Measurements from ENCODE around the gene CLIC4. TPM values are rescaled to one million over a fixed set of nuclear protein-coding genes. Genes with fewer than 3 reads are reported as not detected.

Gene CLIC4
- total and polyA plus RNA-seq, 9 of the 15 experiments (the other 6 are each of a cell fraction or from before 2014, with no cell fraction given), result 16.0 to 67.5 (median 38.4) TPM

DNA sequence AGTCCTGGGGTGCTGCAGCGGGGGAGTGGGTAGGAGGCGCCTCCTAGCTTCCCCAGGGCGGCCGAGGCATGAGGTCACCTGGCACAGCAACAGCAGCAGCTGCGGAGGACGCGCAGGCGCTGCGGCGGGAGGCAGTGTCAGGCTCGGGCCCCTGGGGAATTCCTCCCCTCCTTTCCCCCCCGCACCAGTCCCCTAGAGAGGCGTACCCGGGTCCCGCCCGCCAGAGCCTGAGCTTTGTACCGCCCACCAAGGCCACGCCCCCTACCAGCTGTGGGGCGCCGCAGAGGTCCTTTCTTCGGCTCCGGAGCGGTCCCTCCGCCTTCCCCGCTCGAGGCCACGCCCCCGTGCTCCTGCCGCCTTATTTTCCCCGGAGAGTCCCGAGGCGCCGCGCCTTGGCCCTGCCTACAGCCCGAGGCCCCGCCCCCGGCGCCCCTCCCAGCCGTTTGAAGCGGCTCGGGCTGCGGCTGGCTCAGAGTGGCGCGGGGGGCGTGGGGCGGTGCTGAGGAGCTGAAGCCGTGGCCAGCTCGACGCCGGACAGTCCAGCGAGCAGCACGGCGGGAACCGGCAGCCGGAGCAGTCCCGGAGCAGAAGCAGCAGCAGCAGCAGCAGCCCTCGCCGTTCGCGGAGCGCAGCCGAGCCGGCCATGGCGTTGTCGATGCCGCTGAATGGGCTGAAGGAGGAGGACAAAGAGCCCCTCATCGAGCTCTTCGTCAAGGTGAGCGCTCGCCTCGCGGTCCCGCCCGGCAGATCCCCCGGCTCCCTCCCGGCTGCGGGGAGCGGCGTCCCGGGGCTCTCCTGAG is at the start of gene CLIC4 (continued):
- TF ChIP-seq CREB1 (IDR thresholded peaks at IDR 0.05) (peak; percentile 42), CREB1 (CRISPR knock-in tag; IDR thresholded peaks at IDR 0.05) (peak; percentile 32; the same call in 1 of the 2 replicates), ZNF778 (CRISPR knock-in tag; IDR thresholded peaks at IDR 0.05) (no peak), SAP30 (IDR thresholded peaks at IDR 0.05; ENCODE audit: borderline replicate concordance, insufficient read depth, low read depth, low read length, poor library complexity, severe bottlenecking) (peak; percentile 63), KLF10 (CRISPR knock-in tag; IDR thresholded peaks at IDR 0.05) (no peak), PHB (CRISPR knock-in tag; IDR thresholded peaks at IDR 0.05) (peak; percentile 93), ZNF780A (CRISPR knock-in tag; IDR thresholded peaks at IDR 0.05) (no peak), RUNX1 (IDR thresholded peaks at IDR 0.05; ENCODE audit: low read depth) (peak; percentile 15; the same call in 1 of the 2 replicates), E2F8 (IDR thresholded peaks at IDR 0.05; ENCODE audit: low read depth, partially characterized antibody) (peak; percentile 83), MCM2 (IDR thresholded peaks at IDR 0.05; ENCODE audit: low read depth) (no peak), PCBP2 (IDR thresholded peaks at IDR 0.05; ENCODE audit: low read depth, low read length, poor library complexity, severe bottlenecking) (no peak), STAT5B (CRISPR knock-in tag; IDR thresholded peaks at IDR 0.05) (no peak)
- TF ChIP-seq, protein P1, sequence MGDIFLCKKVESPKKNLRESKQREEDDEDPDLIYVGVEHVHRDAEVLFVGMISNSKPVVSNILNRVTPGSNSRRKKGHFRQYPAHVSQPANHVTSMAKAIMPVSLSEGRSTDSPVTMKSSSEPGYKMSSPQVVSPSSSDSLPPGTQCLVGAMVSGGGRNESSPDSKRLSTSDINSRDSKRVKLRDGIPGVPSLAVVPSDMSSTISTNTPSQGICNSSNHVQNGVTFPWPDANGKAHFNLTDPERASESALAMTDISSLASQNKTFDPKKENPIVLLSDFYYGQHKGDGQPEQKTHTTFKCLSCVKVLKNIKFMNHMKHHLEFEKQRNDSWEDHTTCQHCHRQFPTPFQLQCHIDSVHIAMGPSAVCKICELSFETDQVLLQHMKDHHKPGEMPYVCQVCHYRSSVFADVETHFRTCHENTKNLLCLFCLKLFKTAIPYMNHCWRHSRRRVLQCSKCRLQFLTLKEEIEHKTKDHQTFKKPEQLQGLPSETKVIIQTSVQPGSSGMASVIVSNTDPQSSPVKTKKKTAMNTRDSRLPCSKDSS (IDR thresholded peaks at IDR 0.05; ENCODE audit: low read depth, partially characterized antibody), result no peak
- TF ChIP-seq, protein P2, sequence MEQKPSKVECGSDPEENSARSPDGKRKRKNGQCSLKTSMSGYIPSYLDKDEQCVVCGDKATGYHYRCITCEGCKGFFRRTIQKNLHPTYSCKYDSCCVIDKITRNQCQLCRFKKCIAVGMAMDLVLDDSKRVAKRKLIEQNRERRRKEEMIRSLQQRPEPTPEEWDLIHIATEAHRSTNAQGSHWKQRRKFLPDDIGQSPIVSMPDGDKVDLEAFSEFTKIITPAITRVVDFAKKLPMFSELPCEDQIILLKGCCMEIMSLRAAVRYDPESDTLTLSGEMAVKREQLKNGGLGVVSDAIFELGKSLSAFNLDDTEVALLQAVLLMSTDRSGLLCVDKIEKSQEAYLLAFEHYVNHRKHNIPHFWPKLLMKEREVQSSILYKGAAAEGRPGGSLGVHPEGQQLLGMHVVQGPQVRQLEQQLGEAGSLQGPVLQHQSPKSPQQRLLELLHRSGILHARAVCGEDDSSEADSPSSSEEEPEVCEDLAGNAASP (IDR thresholded peaks at IDR 0.05), result no peak
- TF ChIP-seq, protein P3, sequence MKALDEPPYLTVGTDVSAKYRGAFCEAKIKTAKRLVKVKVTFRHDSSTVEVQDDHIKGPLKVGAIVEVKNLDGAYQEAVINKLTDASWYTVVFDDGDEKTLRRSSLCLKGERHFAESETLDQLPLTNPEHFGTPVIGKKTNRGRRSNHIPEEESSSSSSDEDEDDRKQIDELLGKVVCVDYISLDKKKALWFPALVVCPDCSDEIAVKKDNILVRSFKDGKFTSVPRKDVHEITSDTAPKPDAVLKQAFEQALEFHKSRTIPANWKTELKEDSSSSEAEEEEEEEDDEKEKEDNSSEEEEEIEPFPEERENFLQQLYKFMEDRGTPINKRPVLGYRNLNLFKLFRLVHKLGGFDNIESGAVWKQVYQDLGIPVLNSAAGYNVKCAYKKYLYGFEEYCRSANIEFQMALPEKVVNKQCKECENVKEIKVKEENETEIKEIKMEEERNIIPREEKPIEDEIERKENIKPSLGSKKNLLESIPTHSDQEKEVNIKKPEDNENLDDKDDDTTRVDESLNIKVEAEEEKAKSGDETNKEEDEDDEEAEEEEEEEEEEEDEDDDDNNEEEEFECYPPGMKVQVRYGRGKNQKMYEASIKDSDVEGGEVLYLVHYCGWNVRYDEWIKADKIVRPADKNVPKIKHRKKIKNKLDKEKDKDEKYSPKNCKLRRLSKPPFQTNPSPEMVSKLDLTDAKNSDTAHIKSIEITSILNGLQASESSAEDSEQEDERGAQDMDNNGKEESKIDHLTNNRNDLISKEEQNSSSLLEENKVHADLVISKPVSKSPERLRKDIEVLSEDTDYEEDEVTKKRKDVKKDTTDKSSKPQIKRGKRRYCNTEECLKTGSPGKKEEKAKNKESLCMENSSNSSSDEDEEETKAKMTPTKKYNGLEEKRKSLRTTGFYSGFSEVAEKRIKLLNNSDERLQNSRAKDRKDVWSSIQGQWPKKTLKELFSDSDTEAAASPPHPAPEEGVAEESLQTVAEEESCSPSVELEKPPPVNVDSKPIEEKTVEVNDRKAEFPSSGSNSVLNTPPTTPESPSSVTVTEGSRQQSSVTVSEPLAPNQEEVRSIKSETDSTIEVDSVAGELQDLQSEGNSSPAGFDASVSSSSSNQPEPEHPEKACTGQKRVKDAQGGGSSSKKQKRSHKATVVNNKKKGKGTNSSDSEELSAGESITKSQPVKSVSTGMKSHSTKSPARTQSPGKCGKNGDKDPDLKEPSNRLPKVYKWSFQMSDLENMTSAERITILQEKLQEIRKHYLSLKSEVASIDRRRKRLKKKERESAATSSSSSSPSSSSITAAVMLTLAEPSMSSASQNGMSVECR (CRISPR knock-in tag; IDR thresholded peaks at IDR 0.05), result peak; percentile 69; the same call in 1 of the 2 replicates

Measured in K562 (cell line).